H1 (cell line): ENCODE measurements around the gene FGF13. TPM values are rescaled to one million over a fixed set of nuclear protein-coding genes. Genes with fewer than 3 reads are reported as not detected.

Experiments
- CTCF ChIA-PET: fragments of 300-600 bp; sonication (Branson Sonifier 250); formaldehyde crosslinking; loops from one replicate; lab custom pipeline; 2021; ENCODE audit not compliant: partially characterized antibody; lab: Charles Lee
- POLR2A ChIA-PET: fragments of 300-600 bp; sonication (Branson Sonifier 250); formaldehyde crosslinking; loops from one replicate; lab custom pipeline; 2021; ENCODE audit warnings: inconsistent platforms; ENCODE audit not compliant: partially characterized antibody; lab: Charles Lee
- DNase-seq, 2 experiments: peaks; one replicate each; pipeline versions ENCODE4 v3.0.0 to v3.0.0-alpha.2; 2010 to 2022; ENCODE audit warnings: low spot score in 2 of 2, low read depth in 1 of 2, mixed read lengths in 1 of 2
- FAIRE-seq: peaks from 2 replicates; lab custom pipeline; 2011; peaks lifted over from hg19 to GRCh38; lab: Jason Lieb, UNC
- H2AFZ ChIP-seq: 2 replicates; pipeline ENCODE4 v1.8.1; 2012; ENCODE audit warnings: low read length, inconsistent platforms
- H2AK5ac ChIP-seq: 2 replicates; pipeline ENCODE4 v1.6.1; 2013; ENCODE audit warnings: low read depth, low read length
- H2BK120ac ChIP-seq: replicated peaks from 2 replicates; pipeline ENCODE3; 2013; ENCODE audit warnings: low read depth, low read length, inconsistent platforms
- H2BK12ac ChIP-seq: 2 replicates; pipeline ENCODE4 v1.6.1; 2013; ENCODE audit warnings: low read depth, low read length
- H2BK15ac ChIP-seq: 2 replicates; pipeline ENCODE4 v1.6.1; 2013; ENCODE audit warnings: low read length
- H2BK20ac ChIP-seq: 2 replicates; pipeline ENCODE4 v1.6.1; 2013; ENCODE audit warnings: low read length
- H2BK5ac ChIP-seq: 2 replicates; pipeline ENCODE4 v1.6.1; 2013; ENCODE audit warnings: low read depth, low read length
- H3K14ac ChIP-seq: 2 replicates; pipeline ENCODE4 v1.6.1; 2013; ENCODE audit warnings: inconsistent platforms; ENCODE audit not compliant: insufficient read length
- H3K18ac ChIP-seq: 2 replicates; pipeline ENCODE4 v1.6.1; 2013; ENCODE audit warnings: low read length; ENCODE audit errors: extremely low read depth
- H3K23ac ChIP-seq: 2 replicates; pipeline ENCODE4 v1.6.1; 2013; ENCODE audit warnings: inconsistent platforms; ENCODE audit not compliant: insufficient read length
- H3K23me2 ChIP-seq: 2 replicates; pipeline ENCODE4 v1.6.1; 2013; ENCODE audit warnings: low read depth, low read length
- H3K27ac ChIP-seq: 2 replicates; pipeline ENCODE4 v1.6.1; 2011; ENCODE audit warnings: low read depth, low read length, inconsistent platforms
- H3K27me3 ChIP-seq, 4 experiments: replicated peaks in 1 of 4; 1 replicate in 1 of 4; 2 replicates in 3 of 4; pipeline versions ENCODE4 v1.6.1 to v1.8.1; 2011 to 2013; ENCODE audit warnings: low read length in 3 of 4, mild to moderate bottlenecking in 3 of 4, inconsistent platforms in 2 of 4, mixed read lengths in 2 of 4, moderate library complexity in 1 of 4; ENCODE audit not compliant: control insufficient read depth in 3 of 4, insufficient read depth in 3 of 4; ENCODE audit errors: extremely low read depth in 1 of 4
- H3K36me3 ChIP-seq, 4 experiments: 2 replicates each; pipeline versions ENCODE4 v1.6.1 to v1.8.1; 2011 to 2013; ENCODE audit warnings: mild to moderate bottlenecking in 4 of 4, low read length in 3 of 4, moderate library complexity in 2 of 4, control low read depth in 1 of 4, inconsistent platforms in 1 of 4; ENCODE audit not compliant: insufficient read depth in 4 of 4, control insufficient read depth in 2 of 4
- H3K4ac ChIP-seq: replicated peaks from 2 replicates; pipeline ENCODE3; 2013; ENCODE audit warnings: low read length, low read depth, mixed read lengths, inconsistent platforms; ENCODE audit not compliant: insufficient read length
- H3K4me1 ChIP-seq, 4 experiments: replicated peaks in 1 of 4; 1 replicate in 1 of 4; 2 replicates in 3 of 4; pipeline versions ENCODE4 v1.6.1 to v1.8.1; 2011 to 2013; ENCODE audit warnings: low read length in 3 of 4, inconsistent platforms in 2 of 4, mixed read lengths in 1 of 4; ENCODE audit not compliant: insufficient read depth in 4 of 4, control insufficient read depth in 3 of 4
- H3K4me2 ChIP-seq, 2 experiments: 2 replicates each; pipeline versions ENCODE4 v1.6.1 to v1.8.1; 2011 to 2013; ENCODE audit warnings: low read depth in 2 of 2, low read length in 2 of 2, control low read depth in 1 of 2, inconsistent platforms in 1 of 2, mild to moderate bottlenecking in 1 of 2; ENCODE audit not compliant: insufficient read depth in 1 of 2
- H3K4me3 ChIP-seq, 4 experiments: fragments of 200-600, 300-600 bp in 1 of 4; sonication (generic), shearing (Covaris generic), sonication (Bioruptor Twin) in 1 of 4; 2 replicates each; pipeline versions ENCODE4 v1.5.1 to v1.8.1; 2011 to 2016; ENCODE audit warnings: low read length in 4 of 4, low read depth in 3 of 4, control low read depth in 2 of 4, inconsistent platforms in 2 of 4, mild to moderate bottlenecking in 2 of 4, mixed read lengths in 1 of 4, moderate library complexity in 1 of 4; ENCODE audit not compliant: insufficient read depth in 2 of 4; ENCODE audit errors: extremely low read depth in 1 of 4
- H3K56ac ChIP-seq: replicated peaks from 2 replicates; pipeline ENCODE3; 2013; ENCODE audit warnings: low read depth, mild to moderate bottlenecking, mixed read lengths, low read length, inconsistent platforms; ENCODE audit not compliant: insufficient read length
- H3K79me1 ChIP-seq: 2 replicates; pipeline ENCODE4 v1.6.1; 2013; ENCODE audit warnings: low read depth, low read length, control low read depth
- H3K79me2 ChIP-seq, 2 experiments: 2 replicates each; pipeline versions ENCODE4 v1.6.1 to v1.8.1; 2012 to 2013; ENCODE audit warnings: low read length in 2 of 2, mild to moderate bottlenecking in 2 of 2, inconsistent platforms in 1 of 2; ENCODE audit not compliant: insufficient read depth in 2 of 2, control insufficient read depth in 1 of 2
- H3K9ac ChIP-seq, 4 experiments: replicated peaks in 1 of 4; 1 replicate in 1 of 4; 2 replicates in 3 of 4; pipeline versions ENCODE4 v1.6.1 to v1.8.1; 2011 to 2013; ENCODE audit warnings: low read depth in 3 of 4, low read length in 3 of 4, control low read depth in 2 of 4, mild to moderate bottlenecking in 2 of 4, moderate library complexity in 2 of 4, inconsistent platforms in 1 of 4; ENCODE audit errors: extremely low read depth in 1 of 4
- H3K9me3 ChIP-seq, 2 experiments: 2 replicates each; pipeline versions ENCODE4 v1.6.1 to v1.8.1; 2012 to 2013; ENCODE audit warnings: mild to moderate bottlenecking in 2 of 2, moderate library complexity in 2 of 2, control low read depth in 1 of 2, inconsistent platforms in 1 of 2, low read depth in 1 of 2, low read length in 1 of 2, mixed read lengths in 1 of 2; ENCODE audit not compliant: insufficient read depth in 2 of 2
- H4K20me1 ChIP-seq, 2 experiments: replicated peaks in 1 of 2; 2 replicates each; pipeline versions ENCODE3 to v1.8.1; 2011 to 2013; ENCODE audit warnings: inconsistent platforms in 2 of 2, low read length in 2 of 2, mild to moderate bottlenecking in 1 of 2; ENCODE audit not compliant: insufficient read depth in 2 of 2, control insufficient read depth in 1 of 2
- H4K5ac ChIP-seq: 2 replicates; pipeline ENCODE4 v1.6.1; 2013; ENCODE audit warnings: low read length, low read depth, mixed read lengths, inconsistent platforms; ENCODE audit not compliant: insufficient read length
- H4K8ac ChIP-seq: 2 replicates; pipeline ENCODE4 v1.8.0; 2013; ENCODE audit warnings: mild to moderate bottlenecking, moderate library complexity, low read length, inconsistent platforms; ENCODE audit not compliant: insufficient read depth; ENCODE audit errors: extremely low read depth
- H4K91ac ChIP-seq: replicated peaks from 2 replicates; pipeline ENCODE3; 2013; ENCODE audit warnings: low read length, mixed read lengths, inconsistent platforms; ENCODE audit not compliant: insufficient read length
- KDM5A ChIP-seq: fragments of 200-600 bp; IDR thresholded peaks from 2 replicates; pipeline ENCODE4 v1.7.1; 2012; ENCODE audit warnings: mild to moderate bottlenecking, low read length, inconsistent platforms, mixed read lengths
- POLR2AphosphoS5 ChIP-seq: IDR thresholded peaks from 2 replicates; pipeline ENCODE4 v1.6.1; 2011; ENCODE audit warnings: low read depth, low read length
- TBP ChIP-seq: IDR thresholded peaks from 2 replicates; pipeline ENCODE4 v1.6.1; 2011; ENCODE audit warnings: low read depth, low read length, improper control_type of control experiment
- WGBS, 2 experiments: shearing (Covaris generic) in 1 of 2; methylation state at CpG; one replicate each; pipeline versions ENCODE4 v1.1.6 to v1.1.7; 2013 to 2015; ENCODE audit warnings: low lambda C conversion rate in 2 of 2, mixed read lengths in 2 of 2, inconsistent platforms in 1 of 2, low coverage in 1 of 2, missing lambda C conversion rate in 1 of 2; ENCODE audit not compliant: insufficient replicate concordance in 2 of 2, insufficient coverage in 1 of 2, insufficient read length in 1 of 2; ENCODE audit errors: extremely low coverage in 1 of 2, missing lambda C conversion rate in 1 of 2; 5-methylcytosine and 5-hydroxymethylcytosine counted together
- polyA plus RNA-seq, 7 experiments: library from polyadenylated mRNA; depleted of rRNA in 3 of 7; stranded (reverse) in 5 of 7; unstranded in 2 of 7; fragments of >200 nt in 5 of 7; fragments of 200-250 nt in 2 of 7; gene quantifications; 1 replicate in 5 of 7; 2 replicates in 1 of 7; 4 replicates in 1 of 7; pipeline versions ENCODE4 v1.2.1 to v1.2.3, GENCODE V29; 2011 to 2013; ENCODE audit warnings: missing spikeins in 2 of 7, mixed read lengths in 2 of 7
- total RNA-seq: library from RNA; stranded (reverse); fragmentation: NEBNext Ultra II Directional; extraction: Animal tissue kit (Norgen Biotek cat#: 25700); gene quantifications from 2 replicates; pipeline ENCODE4 v1.2.1, GENCODE V29; 2021

Gene FGF13
- total and polyA plus RNA-seq, 2 of the 8 experiments (the other 6 are each of a cell fraction or from before 2014, with no cell fraction given): 10.1 to 36.1 TPM

DNA sequence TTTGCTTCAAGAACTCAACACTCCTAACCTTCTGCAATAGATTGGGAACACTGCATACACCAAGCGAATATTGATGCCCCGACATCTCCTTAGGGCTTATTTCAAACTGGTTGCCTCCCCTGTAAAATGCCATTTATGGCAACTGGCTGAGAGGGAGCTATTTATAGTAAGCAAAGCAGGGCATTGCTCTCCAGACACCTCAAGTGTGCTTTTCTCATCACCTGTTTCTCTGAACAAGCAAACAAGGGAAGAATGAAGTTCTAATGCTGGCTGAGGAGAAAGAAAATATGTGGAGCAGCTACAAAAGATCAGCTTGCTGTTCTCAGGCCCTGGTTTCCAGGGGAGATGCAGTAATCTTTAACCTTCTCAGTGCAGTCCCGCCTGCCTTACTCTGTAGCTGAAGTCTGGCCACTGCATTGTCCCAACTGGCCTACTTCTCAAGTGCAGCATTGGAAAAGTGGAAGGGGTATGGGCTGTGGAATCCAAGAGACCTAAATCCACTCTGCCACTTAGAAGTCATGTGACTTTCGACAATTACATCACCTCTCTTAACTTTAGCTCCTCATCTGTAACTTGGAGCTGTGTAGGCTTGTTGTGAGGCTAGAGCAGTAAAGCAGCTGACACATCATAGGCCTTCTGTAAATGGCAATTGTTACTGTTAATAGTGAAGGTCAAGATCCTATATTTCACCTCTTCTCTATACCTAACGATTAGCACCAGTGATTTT is 47.9 kb upstream of the FGF13 start:
- no peak overlapping the region for H4K91ac ChIP-seq
- no peak overlapping the region for H2AK5ac ChIP-seq
- no peaks in the 10 kb centered on the region for H3K23me2 ChIP-seq
- no peak overlapping the region for H2BK120ac ChIP-seq
- CTCF ChIA-PET: interaction anchor here (1.5 kb wide), 1 partner anchor 10 kb away, joined by 3 read pairs; no protein-coding TSS in a partner anchor
- H3K9me3 ChIP-seq: no peaks in the 10 kb centered on the region
- no peak for TF ChIP-seq POLR2AphosphoS5
- TF ChIP-seq TBP: no peak
- TF ChIP-seq KDM5A: no peak
- H2BK5ac ChIP-seq: no peak overlapping the region
- H3K79me2 ChIP-seq: no peaks in the 10 kb centered on the region
- no peak overlapping the region for H2AFZ ChIP-seq
- FAIRE-seq: no peak
- no peak overlapping the region for H3K4ac ChIP-seq
- H3K23ac ChIP-seq: no peak overlapping the region
- WGBS, 2 experiments: 90% methylated on average over 4 of the region's 5 CpGs; no CpG with 5 or more reads in 1 of the 2 experiments
- H3K36me3 ChIP-seq: no peaks in the 10 kb centered on the region
- H3K27me3 ChIP-seq: no peaks in the 10 kb centered on the region
- no peak overlapping the region for H3K56ac ChIP-seq
- no peaks in the 10 kb centered on the region for H3K4me1 ChIP-seq
- H3K18ac ChIP-seq: no peak overlapping the region
- no peak overlapping the region for H2BK12ac ChIP-seq
- no peaks in the 10 kb centered on the region for H4K20me1 ChIP-seq
- no peak overlapping the region for H4K5ac ChIP-seq
- H4K8ac ChIP-seq: no peak overlapping the region
- no peak overlapping the region for H3K4me2 ChIP-seq
- POLR2A ChIA-PET: no interaction called here
- H3K79me1 ChIP-seq: no peaks in the 10 kb centered on the region
- H2BK20ac ChIP-seq: no peak overlapping the region
- no peak overlapping the region for H3K14ac ChIP-seq
- DNase-seq: no peak
- no peak overlapping the region for H3K9ac ChIP-seq
- no peak overlapping the region for H3K4me3 ChIP-seq
- no peak overlapping the region for H3K27ac ChIP-seq
- H2BK15ac ChIP-seq: no peak overlapping the region
